ENCODE results near the gene PIBF1.

- no peak for TF ChIP-seq MXI1 (IDR thresholded peaks at IDR 0.05; ENCODE audit: borderline replicate concordance, low read depth, low read length)
- TF ChIP-seq CTCF (conservative IDR thresholded peaks at IDR 0.05; ENCODE audit: low read depth, low read length) = no peak
- no peak for TF ChIP-seq NFE2L2 (IDR thresholded peaks at IDR 0.05; ENCODE audit: low read depth, low read length)
- TF ChIP-seq FOS (IDR thresholded peaks at IDR 0.05; ENCODE audit: low read depth, low read length) = no peak
- TF ChIP-seq RFX5 (IDR thresholded peaks at IDR 0.05; ENCODE audit: low read depth, low read length) = no peak
- TF ChIP-seq POLR2A (IDR thresholded peaks at IDR 0.05; ENCODE audit: low read depth, low read length) = no peak
- TF ChIP-seq SMC3 (IDR thresholded peaks at IDR 0.05; ENCODE audit: low read depth, low read length) = no peak
- TF ChIP-seq MAZ (IDR thresholded peaks at IDR 0.05; ENCODE audit: borderline replicate concordance, low read depth, low read length) = no peak
- TF ChIP-seq BHLHE40 (IDR thresholded peaks at IDR 0.05; ENCODE audit: low read depth, low read length) = no peak
- TF ChIP-seq CEBPB (IDR thresholded peaks at IDR 0.05; ENCODE audit: low read depth, low read length) = no peak
- no peak for TF ChIP-seq RAD21 (IDR thresholded peaks at IDR 0.05; ENCODE audit: low read length)
- TF ChIP-seq MAFK (IDR thresholded peaks at IDR 0.05; ENCODE audit: low read depth, low read length) = no peak
- TF ChIP-seq RCOR1 (IDR thresholded peaks at IDR 0.05; ENCODE audit: insufficient replicate concordance, low read length) = no peak
- TF ChIP-seq, protein P1, sequence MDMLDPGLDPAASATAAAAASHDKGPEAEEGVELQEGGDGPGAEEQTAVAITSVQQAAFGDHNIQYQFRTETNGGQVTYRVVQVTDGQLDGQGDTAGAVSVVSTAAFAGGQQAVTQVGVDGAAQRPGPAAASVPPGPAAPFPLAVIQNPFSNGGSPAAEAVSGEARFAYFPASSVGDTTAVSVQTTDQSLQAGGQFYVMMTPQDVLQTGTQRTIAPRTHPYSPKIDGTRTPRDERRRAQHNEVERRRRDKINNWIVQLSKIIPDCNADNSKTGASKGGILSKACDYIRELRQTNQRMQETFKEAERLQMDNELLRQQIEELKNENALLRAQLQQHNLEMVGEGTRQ (IDR thresholded peaks at IDR 0.05; ENCODE audit: low read depth, low read length) = no peak
Measured at GRCh38 chr13:72932250-72932649, 150.3 kb downstream of the PIBF1 start.

Measured in IMR-90 (cell line).